ENCODE measurements around the gene SLC39A7.

Gene SLC39A7, protein sequence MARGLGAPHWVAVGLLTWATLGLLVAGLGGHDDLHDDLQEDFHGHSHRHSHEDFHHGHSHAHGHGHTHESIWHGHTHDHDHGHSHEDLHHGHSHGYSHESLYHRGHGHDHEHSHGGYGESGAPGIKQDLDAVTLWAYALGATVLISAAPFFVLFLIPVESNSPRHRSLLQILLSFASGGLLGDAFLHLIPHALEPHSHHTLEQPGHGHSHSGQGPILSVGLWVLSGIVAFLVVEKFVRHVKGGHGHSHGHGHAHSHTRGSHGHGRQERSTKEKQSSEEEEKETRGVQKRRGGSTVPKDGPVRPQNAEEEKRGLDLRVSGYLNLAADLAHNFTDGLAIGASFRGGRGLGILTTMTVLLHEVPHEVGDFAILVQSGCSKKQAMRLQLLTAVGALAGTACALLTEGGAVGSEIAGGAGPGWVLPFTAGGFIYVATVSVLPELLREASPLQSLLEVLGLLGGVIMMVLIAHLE

DNA sequence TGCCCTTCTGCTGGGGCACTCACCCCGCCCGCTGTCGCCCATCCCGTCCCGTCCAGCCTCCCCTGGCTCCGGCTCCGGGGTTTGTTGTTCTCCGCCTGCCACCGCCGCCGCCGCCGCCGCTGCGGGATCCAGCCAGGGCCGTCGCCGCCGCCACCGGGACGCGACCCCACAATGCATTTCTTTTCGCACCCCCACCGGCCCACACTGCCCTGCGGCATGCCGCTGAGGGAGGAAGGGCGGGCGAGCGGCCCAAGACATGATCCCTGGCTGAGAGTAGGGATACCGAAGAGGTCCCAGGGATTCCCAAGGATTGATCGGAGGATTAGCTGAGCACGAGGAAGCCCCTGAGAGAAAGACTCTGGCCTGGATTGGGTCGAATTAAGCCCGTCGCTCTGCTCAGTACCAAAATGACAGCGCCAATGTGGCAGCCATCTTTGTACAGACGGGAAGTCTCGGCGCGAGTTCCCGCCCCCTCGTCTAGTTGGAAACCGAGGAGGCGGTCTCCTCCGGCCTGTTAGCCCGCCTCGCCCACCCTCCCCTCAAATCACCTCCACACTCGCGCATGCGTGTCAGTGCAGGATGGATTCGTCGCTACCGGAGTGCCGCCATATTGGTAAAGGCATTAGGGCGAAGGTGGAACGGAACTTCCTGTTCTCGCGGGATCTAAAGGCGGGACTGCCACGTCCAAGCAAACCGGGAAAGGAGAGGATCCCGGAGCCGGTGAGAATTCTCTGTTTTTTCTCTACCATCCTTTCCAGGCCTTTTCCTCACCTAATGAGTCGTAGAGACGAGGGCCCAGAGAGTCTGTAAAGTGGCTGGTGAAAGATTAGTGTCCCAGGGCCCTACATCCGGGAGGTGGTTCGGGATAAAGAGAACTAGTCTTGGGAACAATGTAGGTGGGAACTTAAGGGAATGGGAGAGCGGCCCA lies at the start of gene SLC39A7, which contains the start of gene RXRB:
Gene SLC39A7 (plus strand): TSS at position 649 of the 928 bp plus-strand sequence. CDS start 379 bp downstream, outside the sequence.
Gene RXRB (minus strand): TSS at position 447 of the 928 bp plus-strand sequence. CDS start 189 bp downstream, at position 258.
- peak; percentile 99 for DNase-seq

DNA sequence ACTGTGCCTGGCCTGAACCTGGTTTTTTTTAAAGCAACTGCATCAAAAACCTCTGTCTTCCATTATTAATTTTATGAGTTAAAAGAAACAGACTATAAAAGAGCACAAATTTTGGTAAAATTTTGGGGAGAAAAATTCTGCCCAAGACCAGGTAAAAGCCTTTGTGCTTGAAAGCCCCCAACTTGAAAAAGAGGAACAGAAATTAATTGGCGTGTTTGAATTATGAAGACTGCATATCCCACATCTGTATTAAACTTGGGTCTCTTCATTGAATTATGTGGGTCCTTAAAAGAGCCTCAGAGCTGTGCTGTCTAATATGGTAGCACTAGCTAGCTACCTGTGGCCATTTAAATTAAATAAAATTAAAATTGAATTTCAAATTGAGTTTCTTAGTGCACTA lies 49.6 kb upstream of the SLC39A7 start:
- DNase-seq = no peak

DNA sequence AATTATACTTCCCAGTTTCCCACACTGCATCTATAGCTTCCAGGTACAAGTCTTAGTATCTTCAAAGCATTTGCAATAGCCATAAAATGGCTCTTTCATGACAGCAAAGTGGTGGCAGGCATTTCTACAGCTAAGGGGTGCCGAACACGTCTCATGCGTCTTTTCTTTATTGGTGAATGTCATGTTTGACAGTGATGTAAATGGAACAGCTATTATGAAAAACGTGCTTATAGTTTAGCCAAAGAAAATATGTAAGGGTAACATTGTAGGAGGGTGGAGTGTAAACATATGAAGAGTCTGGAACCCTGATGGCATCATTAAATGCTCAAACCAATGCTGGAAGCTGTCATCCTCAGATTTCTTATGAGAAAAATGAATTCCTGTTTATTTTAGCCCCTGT lies 46.3 kb upstream of the SLC39A7 start:
- DNase-seq = no peak

DNA sequence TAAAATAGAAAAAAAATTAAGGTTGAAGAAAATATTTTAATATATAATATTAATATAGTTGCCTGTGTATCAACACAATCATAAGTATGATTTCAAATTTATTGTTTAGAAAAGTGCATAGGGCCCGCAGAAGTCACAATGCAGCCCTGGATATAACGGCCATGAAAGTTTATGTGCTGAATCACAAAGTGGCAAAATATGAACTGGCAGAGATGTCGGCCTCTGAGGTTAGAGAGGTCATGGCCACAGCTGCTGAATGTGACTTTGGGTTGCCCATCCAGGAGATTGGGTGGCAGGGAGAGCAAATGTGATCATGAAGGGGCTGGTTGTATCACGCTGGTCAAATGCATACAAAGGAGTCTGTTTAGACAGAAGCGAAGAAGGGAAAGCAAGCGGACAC lies 44.1 kb upstream of the SLC39A7 start:
- DNase-seq = no peak

DNA sequence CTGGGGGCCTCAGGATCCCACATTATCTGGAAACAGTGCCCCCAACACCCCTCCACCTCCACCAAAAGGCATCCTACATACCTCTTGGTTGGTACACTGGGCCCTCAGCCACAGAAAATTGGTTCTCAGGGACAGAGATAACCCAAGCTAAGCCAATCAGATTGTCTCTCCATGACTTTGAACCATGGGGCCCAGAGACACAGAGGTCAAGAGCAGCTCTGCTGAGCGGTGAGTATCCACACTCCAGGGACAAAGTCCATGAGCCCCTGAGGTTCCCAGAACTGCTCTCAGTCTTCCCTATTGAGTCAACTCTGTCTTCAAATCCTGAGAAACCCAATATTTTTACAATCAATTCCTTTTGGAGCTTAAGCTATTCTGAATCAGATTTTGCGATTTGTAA lies 43.7 kb upstream of the SLC39A7 start:
- DNase-seq = no peak

DNA sequence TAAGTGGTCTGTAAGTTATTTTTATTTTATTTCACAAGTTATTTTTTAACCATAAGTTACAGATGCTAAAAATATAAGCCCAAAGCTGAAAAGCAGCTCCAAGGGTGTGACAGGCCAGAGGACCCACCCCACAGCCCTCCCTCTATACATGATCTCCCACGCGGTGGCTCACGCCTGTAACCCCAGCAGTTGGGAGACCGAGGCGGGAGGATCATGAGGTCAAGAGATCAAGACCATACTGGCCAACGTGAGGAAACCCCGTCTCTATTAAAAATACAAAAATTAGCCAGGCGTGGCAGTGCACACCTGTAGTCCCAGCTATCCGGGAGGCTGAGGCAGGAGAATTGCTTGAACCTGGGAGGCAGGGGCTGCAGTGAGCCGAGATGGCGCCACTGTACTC lies 40.6 kb upstream of the SLC39A7 start:
- no peak for DNase-seq

DNA sequence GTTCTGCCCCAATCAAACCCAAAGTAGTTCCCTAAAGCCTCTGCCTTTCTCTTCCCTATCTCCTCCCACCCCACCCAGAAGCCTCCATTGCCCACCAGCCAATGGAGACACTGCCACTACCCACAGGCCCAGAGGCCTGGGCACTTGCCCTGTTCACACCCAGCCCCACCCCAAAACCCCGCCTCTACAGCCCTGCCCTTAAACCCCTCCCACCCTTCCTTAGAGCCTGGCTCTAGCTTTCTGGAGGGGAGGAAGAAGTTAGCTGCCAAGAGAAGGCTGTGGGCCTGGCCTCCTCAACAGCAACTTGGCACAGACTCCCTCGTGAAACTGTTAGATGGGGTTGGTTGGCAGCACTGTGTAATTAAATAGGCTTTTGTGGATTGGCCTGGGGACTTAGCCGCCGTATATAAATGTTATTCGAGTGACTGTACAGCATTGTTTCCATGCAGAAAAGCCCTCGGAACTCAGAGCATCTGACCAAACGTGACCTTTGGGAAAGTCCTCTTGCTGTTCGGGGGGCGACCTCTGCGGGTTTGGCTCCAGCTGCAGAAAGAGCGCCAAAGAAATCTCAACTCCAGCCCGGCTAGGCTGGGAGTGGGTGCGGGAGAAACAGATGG lies 39.8 kb upstream of the SLC39A7 start:
- DNase-seq = peak; percentile 88

DNA sequence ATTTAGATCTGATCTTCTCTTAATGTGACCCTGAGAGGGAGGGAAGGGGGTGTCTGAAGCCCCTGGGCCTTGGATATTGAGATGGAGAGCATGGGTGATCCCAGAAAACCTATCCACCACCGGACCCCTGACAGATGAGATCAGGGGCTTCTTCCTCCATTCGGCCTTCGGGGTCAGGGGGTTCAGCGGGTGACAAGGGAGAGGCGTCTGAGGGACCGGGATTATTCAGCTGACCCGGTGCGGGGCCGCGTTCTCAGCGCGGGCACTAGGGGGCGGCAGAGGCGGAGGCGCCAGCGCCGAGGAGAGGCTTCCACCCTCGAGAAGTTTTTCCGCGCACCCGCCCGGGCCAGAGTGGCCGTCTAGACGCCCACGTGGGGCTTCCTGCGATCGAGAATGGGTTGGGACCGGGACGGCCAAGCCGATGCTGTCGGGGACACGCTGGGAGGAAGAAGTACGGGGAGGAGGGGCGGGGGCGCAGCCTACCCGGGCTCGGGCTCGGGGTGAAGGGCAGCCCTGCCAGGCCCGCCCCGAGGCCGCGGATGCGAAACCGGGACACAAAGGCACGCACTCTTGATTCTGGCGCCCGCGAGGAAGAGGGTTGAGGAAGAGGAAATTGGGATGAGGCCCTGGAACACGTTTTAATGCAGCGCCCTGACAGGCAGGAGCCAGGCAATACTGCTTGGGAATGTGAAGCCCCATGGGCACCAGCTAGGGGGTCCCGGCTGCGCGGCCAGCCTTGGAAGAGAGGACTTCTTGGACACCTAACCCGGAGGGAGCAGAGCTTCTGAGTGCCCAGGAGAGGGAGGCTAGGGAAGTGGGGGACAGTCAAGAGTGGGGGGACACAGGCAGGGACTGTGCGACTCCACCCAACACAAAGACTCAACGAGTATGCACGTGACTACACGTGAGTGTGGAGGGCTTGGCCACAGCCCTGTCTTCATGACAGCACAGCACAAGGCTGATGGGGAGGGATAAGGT lies 39.0 kb upstream of the SLC39A7 start:
- DNase-seq = peak; percentile 88

DNA sequence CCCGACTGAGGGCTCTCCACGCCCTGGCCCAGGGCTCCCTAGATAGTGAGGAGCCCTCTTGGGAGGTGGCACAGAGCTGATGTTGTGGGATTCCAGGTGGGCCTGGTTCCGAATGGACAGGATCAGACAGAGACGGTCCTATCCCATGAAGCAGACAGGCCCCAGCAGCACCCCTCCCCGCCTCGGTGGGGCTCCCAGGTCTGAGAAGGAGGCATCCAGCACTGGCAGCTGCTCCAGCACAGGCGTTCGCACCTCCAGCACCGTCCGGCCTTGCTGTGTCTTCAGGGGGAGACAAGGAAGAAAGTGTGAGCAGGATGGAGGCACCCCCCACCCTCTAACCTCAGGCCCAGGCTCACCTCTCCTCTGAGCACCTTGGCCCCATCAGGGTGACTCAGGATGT lies 37.1 kb upstream of the SLC39A7 start:
- DNase-seq = no peak

DNA sequence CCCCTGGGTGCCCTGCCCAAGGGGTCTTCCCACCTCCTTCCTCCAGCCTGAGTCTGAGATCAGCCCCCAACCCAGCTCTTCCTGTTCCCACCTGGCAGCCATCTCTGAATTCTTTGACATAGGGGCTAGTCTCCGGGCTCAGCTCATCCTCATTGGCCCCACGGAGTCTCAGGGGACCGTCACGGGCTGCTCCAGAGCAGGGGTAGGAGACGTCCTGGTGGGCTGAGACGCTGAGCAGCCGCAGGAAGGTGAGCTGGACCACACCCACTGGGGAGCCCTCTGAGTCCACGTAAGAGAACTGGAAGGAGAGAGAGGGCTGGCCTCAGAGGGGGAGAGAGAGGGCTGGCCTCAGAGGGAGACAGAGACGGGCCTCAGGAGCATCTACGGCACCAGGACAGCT lies 36.5 kb upstream of the SLC39A7 start:
- DNase-seq = no peak

DNA sequence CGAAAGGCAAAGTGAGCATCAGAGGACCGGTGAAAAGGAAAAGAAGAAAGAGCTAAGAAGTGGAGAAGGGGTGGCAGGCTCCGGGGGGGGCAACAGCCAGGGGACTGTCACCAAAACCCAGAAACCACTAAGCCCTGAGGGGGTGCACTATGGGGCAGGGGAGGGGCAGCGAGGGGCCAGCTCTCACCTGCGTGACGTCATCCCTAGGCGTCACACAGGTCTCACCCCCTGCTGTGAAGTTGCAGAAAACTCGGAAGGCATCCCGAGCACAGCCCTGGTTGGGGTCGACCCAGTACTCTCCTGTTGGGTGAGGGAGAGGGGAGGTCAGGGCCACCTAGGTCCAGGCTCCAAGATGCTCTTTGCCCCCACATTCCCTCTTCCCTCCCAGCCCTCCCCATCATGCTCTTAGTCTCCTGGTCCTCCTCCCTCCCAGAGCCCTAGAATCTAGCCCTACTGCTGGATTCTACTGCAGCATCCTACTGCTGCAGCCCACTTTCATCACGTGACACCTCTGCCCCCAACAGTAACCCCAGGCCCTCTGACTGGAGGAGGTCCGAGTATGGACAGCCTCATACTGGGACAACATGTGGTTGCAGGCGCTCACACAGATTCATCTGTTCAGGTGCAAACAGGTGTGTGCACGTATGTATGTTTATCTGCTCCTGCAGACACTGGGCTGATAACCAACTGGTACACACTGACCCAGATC lies 35.8 kb upstream of the SLC39A7 start:
- DNase-seq = no peak

DNA sequence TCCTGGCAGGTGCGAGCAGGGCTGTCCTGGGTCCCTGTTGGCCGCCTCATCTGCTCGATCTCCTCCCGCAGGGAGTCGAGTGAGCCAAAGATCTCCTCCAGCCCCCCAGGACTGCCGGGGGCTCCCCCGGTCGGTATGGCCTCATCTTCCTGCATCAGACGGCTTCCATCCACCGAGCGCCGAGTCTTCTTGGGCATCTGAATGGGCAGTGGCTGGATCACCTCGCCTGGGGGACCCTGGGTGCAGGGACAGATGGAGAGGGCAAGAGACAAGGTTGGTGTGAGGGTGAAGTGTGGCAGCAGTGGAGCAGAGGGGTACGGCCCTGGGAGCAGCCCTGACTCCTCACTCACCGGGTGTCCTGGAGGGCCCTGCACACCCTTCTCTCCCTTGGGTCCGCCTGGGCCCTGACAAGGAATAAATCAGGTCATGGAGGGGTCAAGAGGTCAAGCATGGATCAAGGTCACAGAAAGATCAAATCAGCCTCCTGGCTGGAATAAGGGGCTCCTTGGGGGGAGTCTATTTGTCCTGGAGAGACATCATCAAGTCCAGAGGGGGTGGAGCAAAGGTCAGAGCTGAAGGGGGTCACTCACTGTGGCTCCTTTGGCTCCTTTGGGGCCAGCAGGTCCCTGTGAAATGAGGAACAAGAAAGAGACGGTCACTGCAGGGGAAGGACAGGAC lies 34.9 kb upstream of the SLC39A7 start:
- DNase-seq = no peak

DNA sequence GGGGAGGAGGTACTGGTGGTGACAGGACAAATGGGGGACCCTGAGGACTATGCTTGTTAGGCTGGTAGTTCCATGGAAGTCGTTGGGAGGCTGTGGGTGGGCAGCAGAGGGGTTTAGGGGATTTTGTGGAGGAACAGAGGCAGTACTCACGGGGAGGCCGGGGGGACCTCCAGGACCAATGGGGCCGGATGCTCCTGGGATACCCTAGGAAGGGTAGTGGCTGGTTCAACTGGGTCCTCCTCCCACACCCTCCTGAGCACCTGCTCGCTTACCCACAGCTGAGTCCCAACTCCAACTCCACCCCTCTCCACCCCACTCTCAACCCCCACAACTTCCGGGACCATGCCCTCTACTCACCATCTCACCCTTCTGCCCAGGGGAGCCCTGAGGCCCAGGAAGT lies 34.3 kb upstream of the SLC39A7 start:
- DNase-seq = no peak

DNA sequence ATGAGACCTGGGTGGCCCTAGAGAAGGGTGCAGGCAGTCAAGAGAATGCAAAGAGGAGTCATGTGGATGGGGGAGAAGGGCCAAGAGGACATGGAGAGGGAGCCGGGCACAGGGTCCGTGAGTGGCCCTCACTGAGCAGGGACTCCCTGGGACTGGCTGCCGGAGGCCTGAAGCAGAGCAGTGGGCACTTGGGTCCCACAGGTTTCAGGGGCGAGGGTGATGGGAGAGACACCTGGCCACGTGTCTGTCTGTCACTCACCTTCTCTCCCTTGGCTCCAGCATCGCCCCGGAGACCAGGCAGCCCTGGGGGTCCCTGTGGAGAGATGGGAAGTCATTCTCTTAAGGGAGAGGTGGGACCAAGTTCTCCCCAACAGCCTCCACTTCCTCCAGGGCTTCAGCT lies 33.9 kb upstream of the SLC39A7 start:
- no peak for DNase-seq

DNA sequence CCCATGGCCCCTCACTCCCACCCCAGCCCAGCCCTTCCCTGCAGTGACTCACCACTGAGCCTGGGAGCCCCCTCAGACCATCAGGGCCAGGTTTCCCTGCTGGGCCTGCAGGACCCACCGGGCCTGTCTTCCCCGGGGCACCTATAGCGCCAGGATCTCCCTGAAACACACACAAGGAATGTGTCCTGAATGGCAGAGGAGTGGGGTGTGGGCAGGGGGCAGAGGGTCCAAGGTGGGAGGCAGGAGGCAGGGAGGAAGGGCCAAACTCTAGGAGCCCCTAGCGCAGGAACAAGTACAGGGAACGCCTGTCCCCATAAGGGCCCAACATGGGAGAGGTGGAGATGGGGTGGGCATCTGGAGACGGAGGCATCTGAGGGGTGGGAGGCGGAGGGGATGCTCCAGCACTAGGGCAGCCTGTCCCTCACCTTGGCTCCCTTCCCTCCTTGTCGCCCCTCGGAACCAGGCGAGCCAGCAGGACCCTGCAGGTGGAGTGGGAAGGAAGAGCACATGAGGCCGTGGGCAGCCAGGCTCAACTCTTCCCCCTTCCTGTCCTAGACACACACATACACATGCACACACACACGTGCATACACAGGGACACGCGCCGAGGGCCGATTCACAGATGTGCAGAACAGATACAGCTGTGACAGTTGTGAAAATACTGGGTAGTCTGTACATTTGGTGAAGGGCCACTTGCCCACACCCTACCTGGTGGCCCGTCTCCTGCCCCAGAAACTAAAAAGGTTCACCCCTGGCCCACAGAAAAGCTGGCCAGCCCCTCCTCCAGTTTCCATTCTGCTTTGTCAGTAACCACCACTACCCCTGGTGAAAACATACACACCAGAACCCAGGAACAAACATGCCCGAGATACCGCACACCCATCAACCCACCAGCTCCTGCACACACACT lies 33.0 kb upstream of the SLC39A7 start:
- no peak for DNase-seq

DNA sequence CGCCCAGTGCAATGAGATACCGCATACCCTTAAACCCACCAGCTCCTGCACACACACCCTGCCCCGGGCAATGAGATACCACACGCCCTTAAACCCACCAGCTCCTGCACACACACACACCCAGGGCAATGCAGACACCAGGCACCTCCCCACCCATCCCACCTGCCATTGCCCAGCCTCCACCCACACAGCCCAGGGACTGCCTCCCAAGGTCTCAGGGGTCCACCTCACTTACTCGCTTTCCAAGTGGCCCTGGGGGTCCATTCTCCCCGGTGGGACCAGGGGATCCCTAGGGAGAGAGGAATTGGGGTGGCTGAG lies 32.4 kb upstream of the SLC39A7 start:
- no peak for DNase-seq

DNA sequence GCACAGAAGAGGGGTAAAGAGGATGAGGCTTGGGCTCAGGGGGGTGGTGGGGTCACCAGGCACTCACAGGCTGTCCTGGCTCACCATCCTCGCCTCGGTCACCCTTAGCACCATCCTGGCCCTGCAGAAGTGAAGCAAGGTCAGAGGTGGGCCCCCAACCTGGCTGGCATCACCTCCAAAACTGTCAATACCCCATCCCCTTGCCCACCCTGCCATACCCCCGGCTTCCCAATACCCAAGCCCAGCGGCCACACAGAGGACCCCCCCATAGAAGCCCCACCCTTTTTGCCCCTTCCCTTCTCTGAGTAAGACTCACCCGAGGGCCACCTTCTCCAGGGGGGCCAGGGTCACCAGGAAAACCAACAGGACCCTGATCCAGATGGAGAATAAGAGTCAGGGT lies 32.0 kb upstream of the SLC39A7 start:
- DNase-seq = no peak

DNA sequence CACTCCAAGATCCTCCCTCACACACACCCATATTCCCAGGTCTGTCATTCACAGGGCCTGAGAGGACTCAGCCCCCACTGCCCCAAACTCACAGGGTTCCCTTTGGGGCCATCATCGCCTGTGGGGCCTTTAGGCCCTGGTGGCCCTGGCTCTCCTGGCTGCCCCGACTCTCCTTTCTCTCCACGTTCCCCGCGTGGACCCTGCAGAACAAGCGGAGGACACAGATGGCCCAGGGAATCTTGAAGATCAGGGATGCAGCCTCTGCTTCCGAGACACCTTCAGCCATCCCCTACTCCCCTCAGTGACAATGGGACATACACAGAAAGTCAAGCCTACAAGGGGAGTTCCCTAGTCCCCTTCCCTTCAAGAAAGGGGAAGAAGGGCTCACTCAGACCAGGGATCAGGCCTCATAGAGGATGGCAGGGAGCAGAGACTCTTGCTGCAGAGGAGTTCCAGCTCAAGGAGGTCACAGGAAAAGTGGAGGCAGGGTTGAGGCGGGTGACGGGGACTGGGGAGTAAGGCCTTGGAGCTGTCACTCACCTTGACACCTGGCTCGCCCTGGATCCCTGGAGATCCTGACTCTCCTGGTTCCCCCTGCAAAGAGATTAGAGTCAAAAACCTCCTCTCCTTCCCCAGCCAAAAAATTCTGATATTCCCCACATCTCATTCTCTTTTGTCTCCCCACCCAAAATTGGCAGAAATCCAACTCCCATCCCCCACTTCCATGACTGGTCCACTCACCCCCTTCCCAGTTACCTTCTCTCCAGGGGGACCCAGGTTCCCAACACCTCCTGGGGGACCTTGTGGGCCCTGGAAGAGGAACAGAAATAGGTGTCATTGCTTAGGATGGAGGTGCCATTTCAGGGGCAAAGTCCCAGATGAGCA lies 31.1 kb upstream of the SLC39A7 start:
- no peak for DNase-seq
